ENCODE results near the gene OR2A12.
"Not testable (repeated sequence)": the region's sequence is repeated elsewhere in the genome, so short reads cannot be mapped to it uniquely, and the experiment has no call there.

The OR2A12 gene

GRCh38 chr7:144122876-144123275 lies 36.8 kb downstream of the OR2A12 start, which contains the start of gene OR2A14:
TSS of gene OR2A14 (plus strand) at chr7:144123176. CDS start at chr7:144129113, 5,937 bp downstream.
- no peak for DNase-seq

GRCh38 chr7:144127714-144128334 lies 41.7 kb downstream of the OR2A12 start:
- peak; percentile 40 for DNase-seq

- not testable (repeated sequence) for DNase-seq
Measured at GRCh38 chr7:144129601-144130000, 43.5 kb downstream of the OR2A12 start.

GRCh38 chr7:144130730-144131129 lies 44.7 kb downstream of the OR2A12 start:
- no peak for DNase-seq

- no peak for DNase-seq
Measured at GRCh38 chr7:144132262-144132661, 46.2 kb downstream of the OR2A12 start.

- DNase-seq = no peak
Measured at GRCh38 chr7:144133307-144133706, 47.2 kb downstream of the OR2A12 start.

- DNase-seq = no peak
Measured at GRCh38 chr7:144134116-144134515, 48.0 kb downstream of the OR2A12 start.

GRCh38 chr7:144137501-144137900 lies 51.4 kb downstream of the OR2A12 start:
- no peak for DNase-seq

GRCh38 chr7:144142187-144142586 lies 56.1 kb downstream of the OR2A12 start:
- no peak for DNase-seq

GRCh38 chr7:144144426-144144825 lies 58.3 kb downstream of the OR2A12 start:
- no peak for DNase-seq

- no peak for DNase-seq
Measured at GRCh38 chr7:144148224-144148827, 62.2 kb downstream of the OR2A12 start.
